Loucy (cell line): ENCODE measurements around the gene NDUFAF5.

Source experiments
- H2AFZ ChIP-seq: fragments of 200-600 bp; sonication (generic); 2 replicates; pipeline ENCODE4 v1.6.0; 2016; ENCODE audit warnings: antibody characterized with exemption, mild to moderate bottlenecking, low read length, moderate library complexity
- H3F3A ChIP-seq: fragments of 200-600 bp; 2 replicates; pipeline ENCODE4 v1.6.0; 2016; ENCODE audit warnings: antibody characterized with exemption, low read depth, mild to moderate bottlenecking
- H3K27me3 ChIP-seq: fragments of 200-600 bp; sonication (generic); 2 replicates; pipeline ENCODE4 v1.6.1; 2014; ENCODE audit warnings: low read length, mild to moderate bottlenecking; ENCODE audit not compliant: insufficient read depth, poor library complexity, severe bottlenecking
- H3K36me3 ChIP-seq: fragments of 200-600 bp; sonication (generic); 2 replicates; pipeline ENCODE4 v1.6.1; 2016; ENCODE audit warnings: low read length; ENCODE audit not compliant: insufficient read depth
- H3K4me1 ChIP-seq: fragments of 200-600 bp; sonication (generic); 2 replicates; pipeline ENCODE4 v1.5.1; 2014; ENCODE audit warnings: low read length, mild to moderate bottlenecking; ENCODE audit not compliant: insufficient read depth, poor library complexity, severe bottlenecking
- H3K4me2 ChIP-seq: fragments of 200-600 bp; sonication (generic); 2 replicates; pipeline ENCODE4 v1.6.0; 2014; ENCODE audit warnings: antibody characterized with exemption, low read length, low read depth, mild to moderate bottlenecking; ENCODE audit not compliant: poor library complexity, severe bottlenecking
- H3K4me3 ChIP-seq: fragments of 200-600 bp; sonication (generic); 2 replicates; pipeline ENCODE4 v1.5.1; 2014; ENCODE audit warnings: low read length, mild to moderate bottlenecking, mixed read lengths; ENCODE audit not compliant: poor library complexity, severe bottlenecking
- H3K79me2 ChIP-seq: fragments of 200-600 bp; sonication (generic); 2 replicates; pipeline ENCODE4 v1.6.1; 2014; ENCODE audit warnings: low read length; ENCODE audit not compliant: insufficient read depth
- H3K9ac ChIP-seq: fragments of 200-600 bp; sonication (generic); 2 replicates; pipeline ENCODE4 v1.6.0; 2014; ENCODE audit warnings: mild to moderate bottlenecking, low read depth, low read length, moderate library complexity; ENCODE audit not compliant: poor library complexity, severe bottlenecking
- H3K9me2 ChIP-seq: fragments of 200-600 bp; sonication (generic); replicated peaks from 2 replicates; pipeline ENCODE4 v1.6.1; 2016; ENCODE audit warnings: low read depth, low read length, mixed read lengths
- H3K9me3 ChIP-seq: fragments of 200-600 bp; sonication (generic); 2 replicates; pipeline ENCODE4 v1.6.1; 2014; ENCODE audit warnings: mild to moderate bottlenecking, antibody characterized with exemption, low read length, low read depth; ENCODE audit not compliant: insufficient read depth
- H4K20me1 ChIP-seq: fragments of 200-600 bp; sonication (generic); 2 replicates; pipeline ENCODE4 v1.6.0; 2014; ENCODE audit warnings: antibody characterized with exemption, low read length, mild to moderate bottlenecking; ENCODE audit not compliant: insufficient read depth, poor library complexity, severe bottlenecking
- CTCF ChIP-seq: fragments of 200-600 bp; sonication (generic); conservative IDR thresholded peaks from 2 replicates; pipeline ENCODE4 v1.5.1; 2014; ENCODE audit warnings: mild to moderate bottlenecking, antibody characterized with exemption, low read length
- EZH2phosphoT487 ChIP-seq: fragments of 200-600 bp; IDR thresholded peaks from 2 replicates; pipeline ENCODE4 v1.6.1; 2018; ENCODE audit warnings: antibody characterized with exemption, mild to moderate bottlenecking, moderate library complexity, borderline replicate concordance

NDUFAF5 gene

GRCh38 chr20:13771853-13772453 lies 12.9 kb upstream of the NDUFAF5 start:
- TF ChIP-seq CTCF (peak; percentile 63), EZH2phosphoT487 (no peak)
- Histone ChIP-seq H3K9me3 (no peaks in the 10 kb centered on the region; the same call in 1 of the 2 replicates), H3K9me2 (no peaks in the 10 kb centered on the region)

GRCh38 chr20:13772529-13772928 lies 12.3 kb upstream of the NDUFAF5 start:
- Histone ChIP-seq H3K9me3 (no peaks in the 10 kb centered on the region), H3K36me3 (peaks cover 71% of the 10 kb centered on the region; the same call in 1 of the 2 replicates), H3K4me2 (no peak overlapping the region), H3K4me3 (no peak overlapping the region), H4K20me1 (peaks cover 4% of the 10 kb centered on the region), H3K27me3 (no peaks in the 10 kb centered on the region), H3K9me2 (no peaks in the 10 kb centered on the region), H2AFZ (no peak overlapping the region), H3K9ac (no peak overlapping the region), H3F3A (no peaks in the 10 kb centered on the region), H3K4me1 (no peaks in the 10 kb centered on the region), H3K79me2 (no peaks in the 10 kb centered on the region)
- no peak for TF ChIP-seq EZH2phosphoT487
- no peak for TF ChIP-seq CTCF

More at GRCh38 chr20:13771853-13772453, 12.9 kb upstream of the NDUFAF5 start:
- Histone ChIP-seq H3K4me2 (no peak overlapping the region), H2AFZ (no peak overlapping the region), H3K27me3 (no peaks in the 10 kb centered on the region), H3K4me1 (no peaks in the 10 kb centered on the region), H3F3A (no peaks in the 10 kb centered on the region), H3K9ac (no peak overlapping the region), H3K4me3 (no peak overlapping the region), H4K20me1 (peaks cover 4% of the 10 kb centered on the region), H3K36me3 (peaks cover 73% of the 10 kb centered on the region; the same call in 1 of the 2 replicates), H3K79me2 (no peaks in the 10 kb centered on the region)

- Histone ChIP-seq H3K36me3 (peaks cover 50% of the 10 kb centered on the region; the same call in 1 of the 2 replicates), H4K20me1 (peaks cover 4% of the 10 kb centered on the region), H3K4me3 (no peak overlapping the region), H3K4me1 (peaks cover 18% of the 10 kb centered on the region), H3K79me2 (peaks cover 8% of the 10 kb centered on the region), H3F3A (no peaks in the 10 kb centered on the region), H3K9me2 (no peaks in the 10 kb centered on the region), H3K9ac (no peak overlapping the region), H2AFZ (no peak overlapping the region), H3K4me2 (no peak overlapping the region), H3K27me3 (no peaks in the 10 kb centered on the region), H3K9me3 (no peaks in the 10 kb centered on the region)
- TF ChIP-seq EZH2phosphoT487 (no peak), CTCF (no peak)
These were observed 9.0 kb upstream of the NDUFAF5 start for GRCh38 chr20:13775867-13776266.
